SK-N-MC (cell line): ENCODE measurements around the gene BRIP1.

ENCODE experiments used
- EZH2 ChIP-seq: fragments of 200-600 bp; sonication (generic); IDR thresholded peaks from one replicate; pipeline ENCODE4 v1.6.1; 2017; ENCODE audit warnings: antibody characterized with exemption
- POLR2AphosphoS5 ChIP-seq: IDR thresholded peaks from 2 replicates; pipeline ENCODE4 v1.6.1; 2012; ENCODE audit warnings: mild to moderate bottlenecking, low read depth, low read length, borderline replicate concordance

DNA sequence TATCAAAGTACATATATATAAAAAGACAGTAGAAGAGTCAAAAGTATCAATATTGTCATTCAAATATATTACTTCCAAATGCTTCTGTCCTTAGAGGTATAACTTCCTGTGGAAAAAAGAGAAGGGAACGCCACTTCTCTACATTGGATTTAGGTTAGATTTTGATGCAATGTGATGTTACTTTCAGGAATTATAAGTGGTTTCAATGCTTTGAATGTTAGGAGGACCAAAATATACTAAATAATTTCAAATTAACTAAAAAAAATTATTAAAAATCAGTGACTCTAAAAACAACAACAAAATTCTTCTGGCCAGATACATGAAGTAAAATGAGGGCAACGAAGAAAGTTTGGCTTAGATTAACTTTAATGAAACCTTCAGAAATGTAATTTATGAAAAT, 88.0 kb downstream of the BRIP1 start:
- TF ChIP-seq EZH2 (no peak), POLR2AphosphoS5 (no peak)
